Mucosa of descending colon (tissue), 3 donors: Measurements from ENCODE around the gene PLEKHN1. TPM values are rescaled to one million over a fixed set of nuclear protein-coding genes. Genes with fewer than 3 reads are reported as not detected.
"Not testable (repeated sequence)": the region's sequence is repeated elsewhere in the genome, so short reads cannot be mapped to it uniquely, and the experiment has no call there.

Source experiments
- ATAC-seq: fragments of 200-7000 bp; cut with Tn5 transposase; one replicate; pipeline ENCODE4 v1.9.1; 2020; ENCODE audit warnings: mild to moderate bottlenecking, moderate library complexity
- DNase-seq, 3 donors: peaks; one replicate each; pipeline ENCODE4 v3.0.0-alpha.2; 2020
- H3K36me3 ChIP-seq: fragments of 200-600 bp; one replicate; pipeline ENCODE4 v1.8.0; 2021; ENCODE audit warnings: low read depth, mild to moderate bottlenecking
- H3K4me1 ChIP-seq: fragments of 200-600 bp; one replicate; pipeline ENCODE4 v1.8.0; 2021; ENCODE audit warnings: low read depth, mild to moderate bottlenecking
- H3K4me3 ChIP-seq: fragments of 200-600 bp; one replicate; pipeline ENCODE4 v1.8.0; 2021; ENCODE audit warnings: mild to moderate bottlenecking
- H3K9me3 ChIP-seq: fragments of 200-600 bp; one replicate; pipeline ENCODE4 v1.8.0; 2021; ENCODE audit warnings: mild to moderate bottlenecking
- CTCF ChIP-seq: fragments of 200-600 bp; IDR thresholded peaks from one replicate; pipeline ENCODE4 v1.8.0; 2022; ENCODE audit warnings: antibody characterized with exemption, mild to moderate bottlenecking
- intact Hi-C, 2 donors: fragments of 100-400 bp; cut with DNase I in 1 of 2; cut with micrococcal nuclease in 1 of 2; formaldehyde crosslinking; loops; one replicate each; pipeline versions ENCODE4 v1.11.0 to v1.11.1; 2022; cut with DNase I, micrococcal nuclease
- total RNA-seq, 3 donors: library from RNA; stranded (reverse); fragmentation: NEBNext Ultra II Directional in 2 of 3; extraction: Animal tissue kit (Norgen Biotek cat#: 25700) in 2 of 3; gene quantifications; one replicate each; pipeline versions ENCODE4 v1.2.1 to v1.2.4, GENCODE V29; 2021 to 2023
- donor health status: DM: no; HTN: no; CAD: no; lungs with moderate emphysema.
- donor health status: DM: no; HTN: no; CAD: no.
- donor health status: DM: no; HTN: yes; CAD: no.

PLEKHN1 gene
- total RNA-seq, 3 donors from 2014 or later = 0.23 to 0.99 (median 0.32) TPM

DNA sequence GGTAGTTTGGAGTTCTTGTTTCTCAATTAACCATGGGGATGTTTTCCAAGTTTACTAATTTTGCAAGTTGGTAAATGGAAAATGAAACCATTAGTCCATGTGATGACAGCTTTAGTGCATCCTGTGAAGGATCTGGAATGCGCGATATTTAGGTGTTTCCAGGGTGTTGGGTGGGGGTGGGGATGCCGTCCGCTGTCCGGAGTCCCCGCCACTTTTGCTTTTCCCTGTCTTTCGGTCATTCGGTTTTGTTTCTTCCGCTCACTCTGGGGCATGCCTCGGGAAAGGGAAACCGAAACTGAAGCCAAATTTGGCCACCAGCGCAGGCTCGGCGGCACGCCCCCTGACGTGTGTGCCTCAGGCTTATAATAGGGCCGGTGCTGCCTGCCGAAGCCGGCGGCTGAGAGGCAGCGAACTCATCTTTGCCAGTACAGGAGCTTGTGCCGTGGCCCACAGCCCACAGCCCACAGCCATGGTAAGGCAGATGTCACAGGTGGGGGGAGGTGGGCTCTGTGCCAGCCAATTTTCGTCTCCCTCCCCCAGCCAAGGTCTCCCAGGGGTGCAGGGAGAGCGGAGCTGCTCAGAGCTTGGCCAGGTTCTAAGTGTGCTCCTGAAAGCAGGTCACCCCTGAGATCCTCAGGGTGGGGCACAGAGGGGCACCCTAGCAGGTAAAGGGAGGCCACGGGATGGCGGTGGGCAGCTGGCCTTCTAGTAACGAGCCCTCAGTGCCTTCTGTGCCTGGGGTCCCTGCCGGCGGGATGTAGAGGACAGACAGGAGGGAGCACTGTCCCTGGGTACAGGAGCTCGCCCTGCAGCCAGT lies 47.0 kb downstream of the PLEKHN1 start, which contains the start of gene ISG15:
ISG15 (plus strand) TSS at position 393 of the 817 bp plus-strand sequence; CDS start at position 470, 77 bp downstream.
- DNase-seq (peak; percentile 93 to 97 (median 95)), ATAC-seq (peak; percentile 96)
- Histone ChIP-seq H3K4me1 (peaks cover 10% of the 10 kb centered on the region), H3K9me3 (no peaks in the 10 kb centered on the region), H3K36me3 (no peaks in the 10 kb centered on the region), H3K4me3 (peak within 1 kb of the TSS; percentile 29)
- intact Hi-C loops = no loop called here
- no peak for TF ChIP-seq CTCF

GRCh38 chr1:1013922-1014648 lies 47.8 kb downstream of the PLEKHN1 start:
- Histone ChIP-seq H3K36me3 (no peaks in the 10 kb centered on the region), H3K4me3 (no peak overlapping the region), H3K9me3 (no peaks in the 10 kb centered on the region), H3K4me1 (peaks cover 13% of the 10 kb centered on the region)
- TF ChIP-seq CTCF = no peak
- DNase-seq (peak in 2 of 3 donors; percentile 52 to 64), ATAC-seq (peak; percentile 16)
- intact Hi-C loops = no loop called here

DNA sequence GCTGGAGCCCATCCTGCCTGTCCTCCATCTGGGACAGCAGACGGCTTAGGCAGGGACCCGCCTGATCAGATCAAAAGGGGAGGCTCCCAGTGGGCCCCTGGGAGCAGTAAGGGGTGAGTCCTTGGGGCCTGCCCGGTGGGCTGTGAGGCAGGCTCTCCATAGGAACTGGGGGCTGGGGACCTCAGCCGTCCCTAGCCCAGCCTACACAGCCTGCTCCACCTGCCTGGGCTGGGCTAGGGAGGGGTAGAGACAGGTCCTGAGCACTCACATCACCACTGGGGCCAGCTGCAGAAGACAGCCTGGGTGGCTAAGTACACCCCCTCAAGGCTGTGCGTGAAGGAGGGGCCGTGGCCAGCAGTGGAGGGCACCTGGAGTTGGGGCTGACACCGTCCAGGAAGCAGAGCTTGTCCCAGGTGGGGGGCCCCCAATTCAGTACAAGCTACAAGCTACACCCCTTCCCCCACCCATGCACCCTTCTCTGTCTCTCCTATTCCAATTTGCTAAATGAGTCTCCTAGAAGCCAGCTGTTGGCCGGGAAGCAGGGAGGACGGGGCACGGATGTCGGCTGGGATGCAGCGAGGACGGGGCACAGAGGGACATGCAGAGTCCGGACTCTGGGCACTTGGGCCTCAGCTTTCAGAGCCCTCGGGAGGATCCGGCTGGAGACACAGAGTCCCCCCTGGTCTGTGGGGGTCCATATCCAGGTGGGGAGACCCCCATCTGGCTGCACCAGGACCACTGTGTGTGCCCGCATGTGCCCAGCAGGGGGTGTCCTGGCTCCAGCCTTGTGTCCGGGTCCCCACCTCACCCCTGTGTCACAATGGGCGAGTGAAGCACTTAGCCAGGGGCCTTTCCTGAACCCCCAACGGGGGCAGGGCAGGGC lies 48.8 kb downstream of the PLEKHN1 start:
- ATAC-seq = no peak
- intact Hi-C loops = no loop called here
- H3K36me3 ChIP-seq = no peaks in the 10 kb centered on the region
- H3K4me3 ChIP-seq = no peak overlapping the region
- H3K9me3 ChIP-seq = no peaks in the 10 kb centered on the region
- H3K4me1 ChIP-seq = peaks cover 14% of the 10 kb centered on the region
- no peak for TF ChIP-seq CTCF
- DNase-seq = peak in 1 of 3 donors; percentile 28

DNA sequence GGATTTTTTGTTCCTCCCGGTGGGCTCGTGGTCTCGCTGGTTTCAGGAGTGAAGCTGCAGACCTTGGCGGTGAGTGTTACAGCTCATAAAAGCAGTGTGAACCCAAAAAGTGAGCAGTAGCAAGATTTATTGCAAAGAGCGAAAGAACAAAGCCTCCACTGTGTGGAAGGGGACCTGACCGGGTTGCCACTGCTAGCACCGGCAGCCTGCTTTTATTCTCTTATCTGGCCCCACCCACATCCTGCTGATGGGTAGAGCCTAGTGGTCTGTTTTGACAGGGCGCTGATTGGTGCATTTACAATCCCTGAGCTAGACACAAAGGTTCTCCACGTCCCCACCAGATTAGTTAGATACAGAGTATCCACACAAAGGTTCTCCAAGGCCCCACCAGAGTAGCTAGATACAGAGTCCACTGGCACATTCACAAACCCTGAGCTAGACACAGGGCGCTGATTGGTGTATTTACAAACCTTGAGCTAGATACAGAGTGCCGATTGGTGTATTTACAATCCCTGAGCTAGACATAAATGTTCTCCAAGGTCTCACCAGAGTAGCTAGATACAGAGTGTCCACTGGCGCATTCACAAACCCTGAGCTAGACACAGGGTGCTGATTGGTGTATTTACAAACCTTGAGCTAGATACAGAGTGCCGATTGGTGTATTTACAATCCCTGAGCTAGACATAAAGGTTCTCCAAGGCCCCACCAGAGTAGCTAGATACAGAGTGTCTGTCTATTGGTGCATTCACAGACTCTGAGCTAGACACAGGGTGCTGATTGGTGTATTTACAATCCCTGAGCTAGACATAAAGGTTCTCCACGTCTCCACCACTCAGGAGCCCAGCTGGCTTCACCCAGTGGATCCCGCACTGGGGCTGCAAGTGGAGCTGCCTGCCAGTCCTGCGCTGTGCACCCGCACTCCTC lies 51.4 kb downstream of the PLEKHN1 start:
- H3K9me3 ChIP-seq, DNase-seq, H3K36me3 ChIP-seq, H3K4me3 ChIP-seq, intact Hi-C loops, ATAC-seq: not testable (repeated sequence)
- H3K4me1 ChIP-seq = peaks cover 26% of the 10 kb centered on the region

DNA sequence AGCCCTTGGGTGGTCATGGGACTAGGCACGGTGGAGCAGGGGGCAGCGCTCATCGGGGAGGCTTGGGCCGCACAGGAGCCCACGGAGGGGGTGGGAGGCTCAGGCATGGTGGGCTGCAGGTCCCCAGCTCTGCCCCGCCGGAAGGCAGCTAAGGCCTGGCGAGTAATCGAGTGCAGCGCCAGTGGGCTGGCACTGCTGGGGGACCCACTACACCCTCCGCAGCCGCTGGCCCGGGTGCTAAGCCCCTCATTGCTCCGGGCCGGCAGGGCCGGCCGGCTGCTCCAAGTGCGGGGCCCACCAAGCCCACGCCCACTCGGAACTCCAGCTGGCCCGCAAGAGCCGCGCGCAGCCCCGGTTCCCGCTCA lies 52.0 kb downstream of the PLEKHN1 start:
- H3K9me3 ChIP-seq, H3K4me3 ChIP-seq, H3K36me3 ChIP-seq, ATAC-seq, DNase-seq, intact Hi-C loops: not testable (repeated sequence)
- peaks cover 26% of the 10 kb centered on the region for H3K4me1 ChIP-seq
